Measurements from ENCODE around the gene NUP88. TPM values are rescaled to one million over a fixed set of nuclear protein-coding genes. Genes with fewer than 3 reads are reported as not detected.

The NUP88 gene
- 37.3 TPM for total RNA-seq
- long read RNA-seq, transcript NUP88-207 (17 exons, 2,916 nt) = major isoform, 36 of 55 reads
- long read RNA-seq, partial matches to known transcripts = 4 of 55 reads
- long read RNA-seq, other reads (novel, unspliced or antisense) = 9 of 55 reads

DNA sequence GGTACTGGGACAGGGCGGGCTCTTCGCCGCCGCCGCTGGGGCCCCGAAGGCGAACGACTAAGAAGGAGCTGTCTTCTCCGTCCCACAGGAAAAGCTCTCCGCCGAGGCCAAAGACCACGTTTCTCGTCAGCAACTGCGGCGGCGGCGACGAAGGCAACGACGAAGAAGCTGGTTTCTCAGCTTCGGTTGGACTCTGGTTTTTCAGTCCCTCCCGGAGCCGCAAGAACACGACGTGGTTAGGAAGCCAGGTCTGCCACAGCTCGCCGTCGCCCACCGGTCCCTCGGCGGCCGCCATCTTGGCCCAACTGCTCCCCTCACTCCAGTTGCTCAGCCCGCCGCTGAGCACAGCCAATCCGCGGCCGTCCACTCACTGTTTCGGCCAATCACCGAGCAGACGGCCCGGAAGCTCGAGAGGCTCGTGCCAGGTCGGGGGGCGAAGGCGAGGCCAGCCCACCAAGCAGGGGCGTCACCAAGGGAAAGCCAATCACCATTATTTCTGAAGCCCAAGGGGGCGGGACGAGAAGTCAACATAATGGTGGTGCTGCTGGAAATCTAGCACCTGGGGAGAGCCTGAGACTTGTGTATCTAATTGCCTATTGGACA is at the start of gene NUP88:
Gene NUP88, minus strand, starts transcription at position 307 of the 603 bp plus-strand sequence. Its CDS starts 12 bp downstream, at position 295.
- TF ChIP-seq, protein P1, sequence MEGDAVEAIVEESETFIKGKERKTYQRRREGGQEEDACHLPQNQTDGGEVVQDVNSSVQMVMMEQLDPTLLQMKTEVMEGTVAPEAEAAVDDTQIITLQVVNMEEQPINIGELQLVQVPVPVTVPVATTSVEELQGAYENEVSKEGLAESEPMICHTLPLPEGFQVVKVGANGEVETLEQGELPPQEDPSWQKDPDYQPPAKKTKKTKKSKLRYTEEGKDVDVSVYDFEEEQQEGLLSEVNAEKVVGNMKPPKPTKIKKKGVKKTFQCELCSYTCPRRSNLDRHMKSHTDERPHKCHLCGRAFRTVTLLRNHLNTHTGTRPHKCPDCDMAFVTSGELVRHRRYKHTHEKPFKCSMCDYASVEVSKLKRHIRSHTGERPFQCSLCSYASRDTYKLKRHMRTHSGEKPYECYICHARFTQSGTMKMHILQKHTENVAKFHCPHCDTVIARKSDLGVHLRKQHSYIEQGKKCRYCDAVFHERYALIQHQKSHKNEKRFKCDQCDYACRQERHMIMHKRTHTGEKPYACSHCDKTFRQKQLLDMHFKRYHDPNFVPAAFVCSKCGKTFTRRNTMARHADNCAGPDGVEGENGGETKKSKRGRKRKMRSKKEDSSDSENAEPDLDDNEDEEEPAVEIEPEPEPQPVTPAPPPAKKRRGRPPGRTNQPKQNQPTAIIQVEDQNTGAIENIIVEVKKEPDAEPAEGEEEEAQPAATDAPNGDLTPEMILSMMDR (IDR thresholded peaks at IDR 0.05; ENCODE audit: borderline replicate concordance) = no peak
- peak; percentile 96 for DNase-seq
- intact Hi-C loops (cut with micrococcal nuclease) = no loop called here
- Histone ChIP-seq H3K9me3 (replicated peaks) (no peaks in the 10 kb centered on the region), H3K27ac (replicated peaks) (peak within 1 kb of the TSS; percentile 90), H3K4me1 (peaks cover 67% of the 10 kb centered on the region), H3K36me3 (peaks cover 64% of the 10 kb centered on the region), H3K4me3 (peak within 1 kb of the TSS; percentile 96), H3K27me3 (ENCODE audit: low read depth) (no peaks in the 10 kb centered on the region)

DNA sequence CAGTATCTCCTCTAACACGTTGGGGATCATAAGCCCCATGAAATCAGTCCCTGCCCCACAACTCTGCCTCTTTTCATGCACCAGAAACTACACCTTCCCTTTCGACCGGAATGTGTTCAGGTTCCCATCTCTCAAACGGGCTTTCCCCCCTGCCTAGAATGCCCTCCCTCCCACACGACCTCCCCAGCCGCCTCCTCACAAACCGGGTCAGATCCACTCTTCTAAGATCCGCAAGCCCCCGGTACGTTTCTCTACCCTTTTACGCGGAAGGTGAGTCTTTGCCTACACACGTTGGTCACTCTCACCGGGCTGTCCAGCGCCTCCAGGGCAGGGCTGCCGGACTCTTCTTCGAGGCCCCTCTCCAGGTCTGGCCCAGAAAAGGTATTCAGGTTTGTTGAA is 48.6 kb upstream of the NUP88 start:
- DNase-seq = no peak
- H3K4me1 ChIP-seq = peaks cover 28% of the 10 kb centered on the region
- H3K9me3 ChIP-seq (replicated peaks) = no peaks in the 10 kb centered on the region
- TF ChIP-seq, protein P1 (IDR thresholded peaks at IDR 0.05; ENCODE audit: borderline replicate concordance) = no peak
- intact Hi-C loops (cut with micrococcal nuclease) = no loop called here
- H3K36me3 ChIP-seq = peaks cover 10% of the 10 kb centered on the region
- H3K27me3 ChIP-seq (ENCODE audit: low read depth) = no peaks in the 10 kb centered on the region
- peak overlapping the region; percentile 98 for H3K4me3 ChIP-seq
- peak overlapping the region; percentile 84 for H3K27ac ChIP-seq (replicated peaks)

DNA sequence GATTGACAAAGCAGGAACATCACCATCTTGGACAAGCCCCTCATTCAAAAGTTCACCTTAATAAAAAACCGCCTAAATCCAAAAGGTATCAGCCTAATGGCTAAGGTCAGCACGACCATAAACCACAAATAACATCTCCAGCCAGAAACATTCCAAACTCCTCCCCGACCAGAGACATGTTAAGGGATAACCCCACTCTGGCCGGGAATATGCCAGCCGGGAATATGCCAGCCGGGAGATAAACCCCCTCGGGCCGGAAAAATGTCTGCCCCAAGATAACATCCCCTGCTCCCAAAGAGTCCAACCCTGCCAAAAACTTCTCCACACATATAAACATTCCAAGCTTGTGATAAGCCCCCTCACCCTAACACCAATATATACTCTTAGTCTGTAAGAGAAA is 48.0 kb upstream of the NUP88 start:
- intact Hi-C loops (cut with micrococcal nuclease) = no loop called here
- no peaks in the 10 kb centered on the region for H3K27me3 ChIP-seq (ENCODE audit: low read depth)
- peak overlapping the region; percentile 98 for H3K4me3 ChIP-seq
- peaks cover 28% of the 10 kb centered on the region for H3K4me1 ChIP-seq
- TF ChIP-seq, protein P1 (IDR thresholded peaks at IDR 0.05; ENCODE audit: borderline replicate concordance) = no peak
- H3K27ac ChIP-seq (replicated peaks) = no peak overlapping the region
- DNase-seq = no peak
- H3K9me3 ChIP-seq (replicated peaks) = no peaks in the 10 kb centered on the region
- peaks cover 7% of the 10 kb centered on the region for H3K36me3 ChIP-seq

DNA sequence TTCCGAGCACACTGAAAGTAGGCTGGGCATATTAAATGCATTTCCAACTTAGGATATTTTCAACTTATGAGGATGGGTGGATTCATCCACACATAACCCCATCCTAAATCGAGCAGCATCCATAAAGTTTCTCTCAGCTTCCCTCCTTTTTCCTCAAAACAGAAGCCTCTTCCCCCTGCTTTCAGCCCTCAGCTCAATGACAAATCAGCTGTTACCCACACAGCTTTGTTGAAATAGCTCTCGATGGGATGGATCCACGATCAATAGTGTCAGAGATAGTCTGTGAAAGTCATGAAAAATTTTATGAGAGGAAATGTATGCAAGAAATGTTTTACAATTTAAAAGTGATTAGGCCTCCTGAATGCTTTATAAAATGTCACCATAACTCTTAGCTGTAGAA is 46.8 kb upstream of the NUP88 start:
- no peak for DNase-seq
- Histone ChIP-seq H3K27ac (replicated peaks) (no peak overlapping the region), H3K27me3 (ENCODE audit: low read depth) (no peaks in the 10 kb centered on the region), H3K36me3 (peaks cover 13% of the 10 kb centered on the region), H3K4me3 (no peak overlapping the region), H3K4me1 (peaks cover 28% of the 10 kb centered on the region), H3K9me3 (replicated peaks) (no peaks in the 10 kb centered on the region)
- TF ChIP-seq, protein P1 (IDR thresholded peaks at IDR 0.05; ENCODE audit: borderline replicate concordance) = no peak
- intact Hi-C loops (cut with micrococcal nuclease) = no loop called here

DNA sequence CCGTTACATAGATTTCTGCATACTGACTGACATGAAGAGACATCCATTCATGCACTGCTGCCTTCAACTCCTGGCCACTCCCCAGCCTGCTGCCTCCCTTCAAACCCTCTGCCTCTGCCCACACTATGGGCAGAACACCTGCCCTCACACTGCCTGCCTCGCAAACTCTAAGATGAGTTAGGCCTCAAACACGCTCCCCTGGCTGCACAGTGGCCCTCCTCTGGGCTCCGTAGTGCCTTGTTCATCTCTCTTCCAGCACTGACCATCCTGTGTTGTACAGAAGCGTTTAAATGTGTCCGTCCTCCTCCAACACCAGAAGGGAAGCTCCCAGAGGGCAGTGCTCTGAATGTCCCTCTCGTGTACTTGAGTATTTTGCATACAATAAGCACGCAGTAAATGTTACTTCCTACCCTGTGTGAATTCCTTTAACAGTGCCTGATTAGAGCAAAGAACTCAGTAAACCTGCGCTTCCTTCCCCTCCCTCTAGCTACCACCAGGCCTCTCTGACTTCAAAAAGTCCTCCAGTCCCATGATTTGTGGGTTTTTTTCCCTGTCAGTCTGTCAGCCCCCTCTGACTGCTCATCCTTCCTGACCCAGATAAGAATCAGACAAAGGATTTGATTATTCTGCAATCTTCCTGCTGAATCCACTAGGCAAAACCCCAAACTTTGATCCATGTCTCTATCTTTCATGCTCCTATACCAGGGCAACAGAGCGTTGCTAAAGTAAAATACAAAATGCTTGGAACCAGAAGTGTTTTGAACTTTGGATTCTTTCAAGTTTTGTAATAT is 45.5 kb upstream of the NUP88 start:
- no peak overlapping the region for H3K27ac ChIP-seq (replicated peaks)
- TF ChIP-seq, protein P1 (IDR thresholded peaks at IDR 0.05; ENCODE audit: borderline replicate concordance) = no peak
- no peaks in the 10 kb centered on the region for H3K9me3 ChIP-seq (replicated peaks)
- H3K4me1 ChIP-seq = peaks cover 28% of the 10 kb centered on the region
- peaks cover 27% of the 10 kb centered on the region for H3K36me3 ChIP-seq
- intact Hi-C loops (cut with micrococcal nuclease) = no loop called here
- no peak for DNase-seq
- H3K27me3 ChIP-seq (ENCODE audit: low read depth) = no peaks in the 10 kb centered on the region
- no peak overlapping the region for H3K4me3 ChIP-seq

Data from left ventricle myocardium inferior (tissue), 1 donor.